Epithelial cell of proximal tubule (primary cell): ENCODE measurements around the gene INPP5F. TPM values are rescaled to one million over a fixed set of nuclear protein-coding genes. Genes with fewer than 3 reads are reported as not detected.
A peak's percentile ranks its signal among the peaks of the same experiment; 100 is the strongest.

Source experiments
- DNase-seq: peaks from one replicate; pipeline ENCODE4 v3.0.0-alpha.2; 2011; ENCODE audit warnings: low read depth
- H3K4me3 ChIP-seq: 2 replicates; pipeline ENCODE4 v1.5.1; 2011; ENCODE audit warnings: low read depth, mild to moderate bottlenecking, low read length
- CTCF ChIP-seq: conservative IDR thresholded peaks from 2 replicates; pipeline ENCODE4 v1.5.1; 2012; ENCODE audit warnings: low read depth, mild to moderate bottlenecking, low read length
- total RNA-seq: library from RNA; depleted of rRNA; stranded (reverse); fragments of >200 nt; gene quantifications from 2 replicates; pipeline ENCODE4 v1.2.3, GENCODE V29; 2015

Gene INPP5F
- total RNA-seq, 1 donor from 2014 or later: 12.4 TPM

- no peak for TF ChIP-seq CTCF
These were observed 2.2 kb upstream of the INPP5F start for GRCh38 chr10:119723624-119724023.

DNA sequence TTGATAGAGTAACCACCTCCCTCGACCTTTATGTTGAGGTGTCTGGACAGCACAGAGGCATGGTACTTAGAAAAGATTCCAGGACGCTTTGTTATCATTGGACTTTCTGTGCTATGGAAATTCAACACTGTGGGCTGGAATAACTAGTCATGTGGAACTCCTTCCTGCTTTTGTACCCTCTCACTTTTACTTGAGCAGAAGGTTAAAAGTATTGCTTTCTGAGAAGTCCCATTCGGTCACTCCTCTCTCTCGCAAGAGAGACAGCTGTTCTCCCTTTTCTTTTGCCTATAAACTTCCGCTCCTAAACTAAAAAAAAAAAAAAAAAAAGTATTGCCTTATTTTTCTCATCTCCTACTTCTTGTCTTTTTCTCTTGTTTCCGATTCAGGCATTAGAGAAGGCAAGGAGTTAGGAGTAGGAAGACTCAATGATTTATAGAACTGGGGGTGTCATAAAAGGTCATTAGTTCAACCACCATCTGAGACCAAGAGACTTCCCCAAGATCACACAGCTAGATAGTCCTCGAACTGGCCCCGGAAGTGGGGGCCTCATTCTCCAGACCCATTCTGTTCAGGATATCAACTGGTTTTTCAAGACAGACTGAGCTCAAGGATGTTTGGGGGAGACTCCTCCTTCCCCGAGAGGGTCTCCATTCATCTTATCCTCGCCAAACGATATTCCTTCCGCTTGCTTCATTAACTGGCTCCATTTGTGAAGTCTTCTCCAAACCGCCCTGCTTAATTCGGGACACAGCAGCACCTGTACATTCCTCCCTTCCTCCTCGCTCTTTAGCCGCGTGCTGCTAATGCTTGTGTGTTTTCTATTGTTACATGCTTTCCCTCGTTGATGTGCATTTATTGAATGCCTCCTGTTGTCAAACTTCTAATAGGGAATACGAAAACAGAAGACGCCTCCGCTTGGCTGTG lies 995 bp upstream of the INPP5F start:
- TF ChIP-seq CTCF: no peak
- DNase-seq: peak; percentile 31
- H3K4me3 ChIP-seq: peak overlapping the region; percentile 61

More at GRCh38 chr10:119723624-119724023, 2.2 kb upstream of the INPP5F start:
- DNase-seq: no peak
- no peak overlapping the region for H3K4me3 ChIP-seq

- H3K4me3 ChIP-seq: peak overlapping the region; percentile 61
- no peak for TF ChIP-seq CTCF
- DNase-seq: no peak
These were observed 378 bp upstream of the INPP5F start for GRCh38 chr10:119725517-119725827.

- H3K4me3 ChIP-seq: peak overlapping the region; percentile 78
- no peak for TF ChIP-seq CTCF
- DNase-seq: no peak
These were observed 919 bp downstream of the INPP5F start for GRCh38 chr10:119726676-119727261.

GRCh38 chr10:119728172-119728800 lies 2.4 kb downstream of the INPP5F start:
- no peak overlapping the region for H3K4me3 ChIP-seq
- no peak for DNase-seq
- TF ChIP-seq CTCF: no peak

DNA sequence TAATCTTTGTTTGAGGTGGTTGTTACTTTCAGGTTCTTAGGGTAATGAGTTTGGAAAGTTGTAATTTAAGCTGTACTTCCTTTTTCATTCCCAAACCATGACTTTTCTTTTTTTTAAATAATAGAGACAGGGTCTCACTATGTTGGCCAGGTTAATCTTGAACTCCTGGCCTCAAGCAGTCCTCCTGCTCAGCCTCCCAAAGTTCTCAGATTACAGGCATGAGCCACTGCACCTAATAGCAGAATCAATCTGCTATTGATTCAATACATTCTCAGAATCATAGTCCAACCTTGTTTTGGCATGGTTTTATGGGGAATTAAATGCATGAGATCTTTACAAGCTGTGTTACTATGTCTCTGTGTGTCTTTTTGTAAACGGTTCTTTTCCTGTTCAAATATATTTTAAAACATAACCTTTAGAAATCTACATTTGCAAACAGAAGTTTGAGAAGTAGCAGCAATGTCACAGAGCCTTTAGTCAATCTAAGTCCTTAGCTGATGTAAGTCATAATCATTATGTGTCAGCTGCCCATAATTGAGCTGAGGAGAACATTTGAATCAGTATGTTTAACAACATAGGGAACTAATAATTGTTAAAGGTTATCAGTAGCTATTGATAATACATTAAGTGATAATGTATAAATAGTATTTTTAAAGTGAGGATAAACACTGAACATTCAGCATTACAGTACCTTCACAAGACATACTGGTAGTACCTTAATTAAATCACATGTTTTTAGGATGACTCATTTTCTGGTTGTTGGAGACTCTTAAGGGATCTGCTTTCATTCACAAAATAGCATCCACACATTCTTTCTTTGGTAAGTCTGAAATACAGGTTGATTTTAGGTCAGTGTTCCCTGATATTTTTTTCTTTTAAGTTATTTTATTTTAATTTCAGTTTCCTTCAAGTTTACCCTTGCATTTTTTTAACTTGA lies 8.8 kb downstream of the INPP5F start:
- DNase-seq: no peak
- H3K4me3 ChIP-seq: no peak overlapping the region
- no peak for TF ChIP-seq CTCF
